HG03342 (cell line): ENCODE measurements around the gene CFAP43.

Source experiments
- ATAC-seq: cut with Tn5 transposase; IDR thresholded peaks from one replicate; pipeline ENCODE4 v1.9.1; 2021; ENCODE audit warnings: mild to moderate bottlenecking, moderate library complexity; ENCODE audit not compliant: unreplicated experiment

CFAP43 gene

DNA sequence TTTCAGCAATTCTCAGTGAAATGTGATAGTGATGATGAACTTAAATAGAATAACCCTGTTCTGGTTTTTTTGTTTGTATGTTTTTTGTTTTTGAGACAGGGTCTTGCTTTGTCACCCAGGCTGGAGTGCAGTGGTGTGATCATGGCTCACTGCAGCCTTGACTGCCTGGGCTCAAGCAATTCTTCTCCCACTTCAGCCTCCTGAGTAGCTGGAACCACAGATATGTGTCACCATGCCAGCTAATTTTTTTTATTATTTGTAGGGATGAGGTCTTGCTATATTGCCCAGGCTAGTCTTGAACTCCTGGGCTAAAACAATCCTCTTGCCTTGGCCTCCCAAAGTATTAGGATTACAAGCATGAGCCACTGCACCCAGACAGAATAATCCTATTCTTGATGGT, 132.2 kb downstream of the CFAP43 start:
- no peak for ATAC-seq

DNA sequence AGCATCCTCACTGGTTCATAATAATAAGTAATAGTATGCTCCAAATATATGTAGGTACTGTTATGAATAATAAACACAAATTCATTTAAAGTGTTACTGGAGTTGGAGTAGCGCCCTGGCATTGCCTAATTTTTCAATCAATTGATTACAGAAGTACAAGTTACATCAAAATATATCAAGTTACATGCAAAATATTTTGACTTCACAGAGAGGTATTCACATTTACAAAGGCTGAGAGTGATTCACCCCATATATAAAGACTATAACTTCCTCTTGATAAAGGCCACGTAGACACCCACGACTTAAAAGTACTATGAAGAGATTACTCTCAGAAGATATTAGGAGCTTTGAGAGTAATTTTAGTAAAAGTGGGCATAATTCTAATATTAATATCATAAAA, 132.9 kb downstream of the CFAP43 start:
- ATAC-seq: no peak

DNA sequence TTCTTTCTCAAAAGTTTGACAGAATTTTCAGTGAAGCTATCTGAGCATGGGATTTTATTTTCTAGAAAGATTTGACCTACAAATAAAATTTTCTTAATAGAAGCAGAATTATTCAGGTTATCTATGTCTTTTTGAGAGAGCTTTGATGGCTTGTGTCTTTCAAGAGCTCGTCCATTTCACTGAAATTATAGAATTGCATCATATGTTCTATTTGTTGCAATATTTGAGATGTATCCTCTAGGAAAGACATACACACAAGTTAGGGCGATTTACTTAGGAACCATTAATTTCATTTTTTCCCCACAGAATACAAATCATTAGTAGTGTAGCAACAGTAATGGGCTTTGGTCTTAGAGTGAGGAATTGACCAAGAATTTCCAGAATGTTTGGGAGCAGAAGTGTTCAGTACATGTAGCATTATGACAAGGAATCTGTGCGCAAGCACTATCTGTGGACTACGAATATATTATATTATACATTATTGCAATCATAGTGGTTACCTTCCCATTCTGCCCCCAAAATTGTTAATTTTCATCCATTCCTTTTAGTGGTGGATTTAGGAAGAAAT, 133.7 kb downstream of the CFAP43 start:
- no peak for ATAC-seq

DNA sequence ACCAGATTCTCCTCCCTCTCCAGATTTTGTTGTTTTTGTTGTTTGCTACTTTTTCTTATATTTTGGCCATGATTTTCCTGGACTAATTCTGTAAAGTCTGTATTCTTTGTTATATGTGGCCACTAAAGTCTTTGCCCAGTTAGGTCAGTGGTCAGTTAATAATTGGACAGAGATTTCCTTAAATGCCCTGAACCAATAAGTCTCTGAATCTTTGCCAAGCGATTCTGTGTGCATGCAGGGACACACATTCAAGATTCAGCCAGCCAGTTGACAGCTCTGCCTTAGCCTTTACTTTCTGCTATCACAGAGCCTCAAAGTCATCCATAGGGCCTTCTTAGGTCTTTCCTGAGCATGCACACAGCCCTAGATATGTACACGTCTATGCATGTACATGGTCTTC, 135.5 kb downstream of the CFAP43 start:
- no peak for ATAC-seq

- ATAC-seq: no peak
These were observed 139.4 kb downstream of the CFAP43 start for GRCh38 chr10:104092749-104093148.

DNA sequence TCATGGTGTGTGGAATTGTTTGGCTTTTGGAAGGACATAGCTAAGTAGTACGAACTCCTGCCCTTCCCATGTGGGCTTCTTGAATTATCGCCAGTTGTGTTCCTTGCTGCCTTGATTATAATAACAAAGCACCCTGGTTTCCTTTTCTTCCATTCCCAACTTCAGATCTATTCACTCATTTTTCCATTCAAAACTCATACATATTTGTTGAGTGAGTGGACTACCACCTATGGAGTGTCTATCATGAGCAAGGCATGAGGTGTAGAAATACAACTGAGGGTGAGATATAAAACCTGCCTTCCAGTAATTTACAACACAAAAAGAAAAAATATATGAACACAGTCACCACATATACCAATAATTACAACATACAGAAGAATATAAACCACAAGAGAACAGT, 141.6 kb downstream of the CFAP43 start:
- no peak for ATAC-seq

- no peak for ATAC-seq
These were observed 142.5 kb downstream of the CFAP43 start for GRCh38 chr10:104089621-104090020.

DNA sequence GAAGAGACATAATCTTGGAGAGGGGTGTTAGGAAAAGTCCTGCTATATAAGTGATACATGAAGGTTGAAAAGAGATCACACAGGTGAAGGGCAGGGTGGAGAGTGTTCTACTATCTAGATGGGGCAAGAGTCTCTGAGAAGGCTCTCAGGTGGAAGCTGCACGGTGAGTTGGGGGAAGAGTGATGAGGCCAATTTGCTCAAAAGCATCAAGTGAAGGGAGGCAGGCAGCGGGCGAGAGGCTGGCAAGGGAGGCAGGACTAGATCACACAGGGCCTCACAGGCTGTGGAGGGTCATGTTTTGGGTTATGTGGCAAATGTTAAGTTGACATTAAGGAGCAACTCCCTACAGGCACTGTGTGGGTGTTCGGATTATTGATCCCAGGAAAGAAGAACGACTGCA, 143.9 kb downstream of the CFAP43 start:
- no peak for ATAC-seq

GRCh38 chr10:104085801-104086400, 146.3 kb downstream of the CFAP43 start, which contains the start of gene COL17A1:
Gene COL17A1, minus strand, starts transcription at chr10:104085880. Its CDS starts 5,207 bp downstream, at chr10:104080673.
- ATAC-seq: no peak

- ATAC-seq: no peak
These were observed 147.6 kb downstream of the CFAP43 start for GRCh38 chr10:104084482-104085142.

- ATAC-seq: no peak
These were observed 150.2 kb downstream of the CFAP43 start for GRCh38 chr10:104081998-104082397.

DNA sequence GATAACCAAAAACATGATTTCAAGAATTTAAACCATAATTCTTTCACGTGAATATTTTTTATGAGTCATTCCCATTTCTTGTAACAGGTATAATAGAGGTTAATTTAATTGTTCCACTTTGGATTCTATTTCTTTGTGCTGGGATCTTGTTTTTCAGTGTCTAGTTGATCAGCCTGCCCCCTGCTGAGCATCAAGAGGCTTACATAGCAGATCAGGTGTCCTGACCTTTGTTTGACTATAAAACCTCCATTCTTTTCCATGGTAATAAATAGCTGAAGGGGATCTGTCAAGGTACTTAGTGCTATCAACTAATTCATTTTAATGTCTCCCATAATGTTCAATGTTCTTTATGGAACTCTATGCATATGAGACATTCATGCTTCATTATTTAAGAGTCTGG, 151.4 kb downstream of the CFAP43 start:
- ATAC-seq: no peak
